Liver (tissue), 9 donors: ENCODE measurements around the gene GAD1. TPM values are rescaled to one million over a fixed set of nuclear protein-coding genes. Genes with fewer than 3 reads are reported as not detected.

Source experiments
- DNase-seq: peaks from one replicate; pipeline ENCODE4 v3.0.0-alpha.2; 2017; ENCODE audit warnings: low spot score
- H3K27ac ChIP-seq, 2 donors: one replicate each; pipeline ENCODE4 v1.7.0; 2013; ENCODE audit warnings: inconsistent platforms in 2 of 2, low read length in 2 of 2, control low read depth in 1 of 2, low read depth in 1 of 2, mild to moderate bottlenecking in 1 of 2
- H3K27me3 ChIP-seq, 4 donors: one replicate each; pipeline versions ENCODE4 v1.6.1 to v1.7.0; 2013; ENCODE audit warnings: low read length in 3 of 4, inconsistent platforms in 1 of 4, mild to moderate bottlenecking in 1 of 4, moderate library complexity in 1 of 4; ENCODE audit not compliant: control insufficient read depth in 4 of 4, insufficient read depth in 4 of 4
- H3K36me3 ChIP-seq, 4 donors: one replicate each; pipeline versions ENCODE4 v1.6.1 to v1.7.0; 2013; ENCODE audit warnings: low read length in 3 of 4, mild to moderate bottlenecking in 3 of 4, low read depth in 1 of 4, moderate library complexity in 1 of 4; ENCODE audit not compliant: control insufficient read depth in 4 of 4, insufficient read depth in 3 of 4
- H3K4me1 ChIP-seq, 4 donors: one replicate each; pipeline versions ENCODE4 v1.6.1 to v1.7.0; 2013; ENCODE audit warnings: low read length in 3 of 4, mild to moderate bottlenecking in 3 of 4, moderate library complexity in 1 of 4; ENCODE audit not compliant: control insufficient read depth in 4 of 4, insufficient read depth in 4 of 4
- H3K4me3 ChIP-seq, 3 donors: one replicate each; pipeline versions ENCODE4 v1.6.1 to v1.7.0; 2013; ENCODE audit warnings: low read length in 3 of 3, control low read depth in 1 of 3, low read depth in 1 of 3, mild to moderate bottlenecking in 1 of 3
- H3K9ac ChIP-seq, 2 donors: one replicate each; pipeline ENCODE4 v1.7.0; 2013; ENCODE audit warnings: low read length in 2 of 2, mild to moderate bottlenecking in 2 of 2, moderate library complexity in 2 of 2, control low read depth in 1 of 2, low read depth in 1 of 2
- H3K9me3 ChIP-seq, 4 donors: one replicate each; pipeline versions ENCODE4 v1.6.1 to v1.7.0; 2013; ENCODE audit warnings: low read length in 3 of 4; ENCODE audit not compliant: control insufficient read depth in 4 of 4
- EGR1 ChIP-seq, 2 donors: IDR thresholded peaks; 2 replicates each; pipeline ENCODE4 v1.6.1; 2016 to 2018; ENCODE audit warnings: antibody characterized with exemption in 2 of 2, low read depth in 2 of 2
- FOXA1 ChIP-seq: IDR thresholded peaks from 2 replicates; pipeline ENCODE4 v1.6.1; 2016; ENCODE audit warnings: antibody characterized with exemption
- FOXA2 ChIP-seq: IDR thresholded peaks from 2 replicates; pipeline ENCODE4 v1.6.1; 2016; ENCODE audit warnings: antibody characterized with exemption
- GABPA ChIP-seq, 2 donors: IDR thresholded peaks in 1 of 2; conservative IDR thresholded peaks in 1 of 2; 2 replicates each; pipeline ENCODE4 v1.6.1; 2016; ENCODE audit warnings: antibody characterized with exemption in 2 of 2, mild to moderate bottlenecking in 1 of 2, moderate library complexity in 1 of 2
- HNF4A ChIP-seq, 2 donors: conservative IDR thresholded peaks; 2 replicates each; pipeline ENCODE4 v1.6.1; 2016; ENCODE audit warnings: antibody characterized with exemption in 2 of 2, mild to moderate bottlenecking in 2 of 2
- HNF4G ChIP-seq: IDR thresholded peaks from 2 replicates; pipeline ENCODE4 v1.6.1; 2016; ENCODE audit warnings: antibody characterized with exemption
- JUND ChIP-seq, 2 donors: IDR thresholded peaks; 2 replicates each; pipeline ENCODE4 v1.6.1; 2016; ENCODE audit warnings: antibody characterized with exemption in 2 of 2
- NR2F2 ChIP-seq: IDR thresholded peaks from 2 replicates; pipeline ENCODE4 v1.6.1; 2016; ENCODE audit warnings: antibody characterized with exemption
- RAD21 ChIP-seq, 2 donors: IDR thresholded peaks; 2 replicates each; pipeline ENCODE4 v1.6.1; 2016; ENCODE audit warnings: antibody characterized with exemption in 2 of 2, mild to moderate bottlenecking in 2 of 2
- RXRA ChIP-seq, 2 donors: IDR thresholded peaks; 2 replicates each; pipeline ENCODE4 v1.6.1; 2017 to 2018; ENCODE audit warnings: antibody characterized with exemption in 2 of 2, mild to moderate bottlenecking in 1 of 2
- SP1 ChIP-seq: IDR thresholded peaks from 2 replicates; pipeline ENCODE4 v1.6.1; 2018; ENCODE audit warnings: antibody characterized with exemption, mild to moderate bottlenecking
- TAF1 ChIP-seq: conservative IDR thresholded peaks from 2 replicates; pipeline ENCODE4 v1.6.1; 2016; ENCODE audit warnings: antibody characterized with exemption, mild to moderate bottlenecking
- YY1 ChIP-seq: IDR thresholded peaks from 2 replicates; pipeline ENCODE4 v1.6.1; 2016; ENCODE audit warnings: antibody characterized with exemption, mild to moderate bottlenecking
- WGBS: extraction: QIAGEN DNeasy Blood & Tissue Kit; methylation state at CpG from one replicate; pipeline ENCODE4 v1.1.7; 2013; 5-methylcytosine and 5-hydroxymethylcytosine counted together
- polyA plus RNA-seq, 2 donors: library from polyadenylated mRNA; stranded (reverse) in 1 of 2; unstranded in 1 of 2; fragments of 200-250 nt in 1 of 2; fragments of >200 nt in 1 of 2; fragmentation: Nextera tagmentation in 1 of 2; extraction: Ambion mirVana in 1 of 2; gene quantifications; one replicate each; pipeline versions ENCODE4 v1.2.1 to v1.2.3, GENCODE V29; 2013 to 2015
- total RNA-seq, 2 donors: library from RNA; depleted of rRNA; stranded (reverse); fragments of >200 nt; gene quantifications; one replicate each; pipeline ENCODE4 v1.2.3, GENCODE V29; 2014
- TF ChIP-seq, protein P1 (sequence below): IDR thresholded peaks from 2 replicates; pipeline ENCODE4 v1.6.1; 2016; ENCODE audit warnings: antibody characterized with exemption, mild to moderate bottlenecking
- TF ChIP-seq, protein P2 (sequence below): IDR thresholded peaks from 2 replicates; pipeline ENCODE4 v1.6.1; 2016; ENCODE audit warnings: antibody characterized with exemption
- TF ChIP-seq, protein P3 (sequence below): IDR thresholded peaks from 2 replicates; pipeline ENCODE4 v1.6.1; 2016; ENCODE audit warnings: antibody characterized with exemption
- TF ChIP-seq, protein P4 (sequence below): IDR thresholded peaks from 2 replicates; pipeline ENCODE4 v1.6.1; 2016; ENCODE audit warnings: antibody characterized with exemption
- TF ChIP-seq, protein P5 (sequence below): fragments of 150-350 bp; IDR thresholded peaks from 2 replicates; pipeline ENCODE4 v1.5.1; 2017; ENCODE audit warnings: improper control_type of control experiment, low read depth, low read length; ENCODE audit not compliant: missing input control
- donor health status: healthy.
- donor health status: healthy.
- donor health status: healthy.
- donor health status: healthy.
- donor health status: healthy.

GAD1 gene
- total and polyA plus RNA-seq, 4 donors: 0.08 to 0.19 TPM; not detected in 2

DNA sequence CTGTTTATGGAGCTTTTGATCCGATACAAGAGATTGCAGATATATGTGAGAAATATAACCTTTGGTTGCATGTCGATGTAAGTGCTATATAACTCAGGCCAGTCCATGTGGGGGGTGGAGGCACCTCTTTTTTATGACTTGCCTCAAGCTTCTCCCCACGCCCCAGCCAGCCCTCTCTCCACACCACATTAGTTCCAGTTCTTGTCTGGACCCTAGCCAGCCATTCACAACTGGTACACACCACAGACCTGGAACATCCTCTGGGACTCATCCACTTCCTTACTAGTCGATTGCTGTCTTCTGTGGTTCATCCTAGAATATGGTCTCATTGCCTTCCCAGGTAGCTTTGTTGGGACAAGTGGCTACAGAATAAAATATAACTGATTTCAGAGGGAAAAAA is 31.0 kb downstream of the GAD1 start:
- WGBS: 79% methylated on average over 4 of the region's 4 CpGs
- Histone ChIP-seq H3K4me3 (no peak overlapping the region), H3K27me3 (no peaks in the 10 kb centered on the region), H3K27ac (no peak overlapping the region), H3K36me3 (no peaks in the 10 kb centered on the region), H3K9me3 (no peaks in the 10 kb centered on the region), H3K9ac (no peak overlapping the region), H3K4me1 (no peaks in the 10 kb centered on the region)
- TF ChIP-seq FOXA2 (no peak), SP1 (no peak), TAF1 (no peak), GABPA (IDR thresholded peaks at IDR 0.05 in 1 of 2, conservative IDR thresholded peaks at IDR 0.05 in 1 of 2) (no peak), RAD21 (IDR thresholded peaks at IDR 0.05) (no peak), YY1 (no peak)
- TF ChIP-seq, protein P1, sequence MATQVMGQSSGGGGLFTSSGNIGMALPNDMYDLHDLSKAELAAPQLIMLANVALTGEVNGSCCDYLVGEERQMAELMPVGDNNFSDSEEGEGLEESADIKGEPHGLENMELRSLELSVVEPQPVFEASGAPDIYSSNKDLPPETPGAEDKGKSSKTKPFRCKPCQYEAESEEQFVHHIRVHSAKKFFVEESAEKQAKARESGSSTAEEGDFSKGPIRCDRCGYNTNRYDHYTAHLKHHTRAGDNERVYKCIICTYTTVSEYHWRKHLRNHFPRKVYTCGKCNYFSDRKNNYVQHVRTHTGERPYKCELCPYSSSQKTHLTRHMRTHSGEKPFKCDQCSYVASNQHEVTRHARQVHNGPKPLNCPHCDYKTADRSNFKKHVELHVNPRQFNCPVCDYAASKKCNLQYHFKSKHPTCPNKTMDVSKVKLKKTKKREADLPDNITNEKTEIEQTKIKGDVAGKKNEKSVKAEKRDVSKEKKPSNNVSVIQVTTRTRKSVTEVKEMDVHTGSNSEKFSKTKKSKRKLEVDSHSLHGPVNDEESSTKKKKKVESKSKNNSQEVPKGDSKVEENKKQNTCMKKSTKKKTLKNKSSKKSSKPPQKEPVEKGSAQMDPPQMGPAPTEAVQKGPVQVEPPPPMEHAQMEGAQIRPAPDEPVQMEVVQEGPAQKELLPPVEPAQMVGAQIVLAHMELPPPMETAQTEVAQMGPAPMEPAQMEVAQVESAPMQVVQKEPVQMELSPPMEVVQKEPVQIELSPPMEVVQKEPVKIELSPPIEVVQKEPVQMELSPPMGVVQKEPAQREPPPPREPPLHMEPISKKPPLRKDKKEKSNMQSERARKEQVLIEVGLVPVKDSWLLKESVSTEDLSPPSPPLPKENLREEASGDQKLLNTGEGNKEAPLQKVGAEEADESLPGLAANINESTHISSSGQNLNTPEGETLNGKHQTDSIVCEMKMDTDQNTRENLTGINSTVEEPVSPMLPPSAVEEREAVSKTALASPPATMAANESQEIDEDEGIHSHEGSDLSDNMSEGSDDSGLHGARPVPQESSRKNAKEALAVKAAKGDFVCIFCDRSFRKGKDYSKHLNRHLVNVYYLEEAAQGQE: no peak
- TF ChIP-seq, protein P2, sequence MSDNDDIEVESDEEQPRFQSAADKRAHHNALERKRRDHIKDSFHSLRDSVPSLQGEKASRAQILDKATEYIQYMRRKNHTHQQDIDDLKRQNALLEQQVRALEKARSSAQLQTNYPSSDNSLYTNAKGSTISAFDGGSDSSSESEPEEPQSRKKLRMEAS: no peak
- TF ChIP-seq, protein P3, sequence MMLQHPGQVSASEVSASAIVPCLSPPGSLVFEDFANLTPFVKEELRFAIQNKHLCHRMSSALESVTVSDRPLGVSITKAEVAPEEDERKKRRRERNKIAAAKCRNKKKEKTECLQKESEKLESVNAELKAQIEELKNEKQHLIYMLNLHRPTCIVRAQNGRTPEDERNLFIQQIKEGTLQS: no peak
- TF ChIP-seq, protein P4, sequence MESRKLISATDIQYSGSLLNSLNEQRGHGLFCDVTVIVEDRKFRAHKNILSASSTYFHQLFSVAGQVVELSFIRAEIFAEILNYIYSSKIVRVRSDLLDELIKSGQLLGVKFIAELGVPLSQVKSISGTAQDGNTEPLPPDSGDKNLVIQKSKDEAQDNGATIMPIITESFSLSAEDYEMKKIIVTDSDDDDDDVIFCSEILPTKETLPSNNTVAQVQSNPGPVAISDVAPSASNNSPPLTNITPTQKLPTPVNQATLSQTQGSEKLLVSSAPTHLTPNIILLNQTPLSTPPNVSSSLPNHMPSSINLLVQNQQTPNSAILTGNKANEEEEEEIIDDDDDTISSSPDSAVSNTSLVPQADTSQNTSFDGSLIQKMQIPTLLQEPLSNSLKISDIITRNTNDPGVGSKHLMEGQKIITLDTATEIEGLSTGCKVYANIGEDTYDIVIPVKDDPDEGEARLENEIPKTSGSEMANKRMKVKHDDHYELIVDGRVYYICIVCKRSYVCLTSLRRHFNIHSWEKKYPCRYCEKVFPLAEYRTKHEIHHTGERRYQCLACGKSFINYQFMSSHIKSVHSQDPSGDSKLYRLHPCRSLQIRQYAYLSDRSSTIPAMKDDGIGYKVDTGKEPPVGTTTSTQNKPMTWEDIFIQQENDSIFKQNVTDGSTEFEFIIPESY: no peak
- no peak for DNase-seq

DNA sequence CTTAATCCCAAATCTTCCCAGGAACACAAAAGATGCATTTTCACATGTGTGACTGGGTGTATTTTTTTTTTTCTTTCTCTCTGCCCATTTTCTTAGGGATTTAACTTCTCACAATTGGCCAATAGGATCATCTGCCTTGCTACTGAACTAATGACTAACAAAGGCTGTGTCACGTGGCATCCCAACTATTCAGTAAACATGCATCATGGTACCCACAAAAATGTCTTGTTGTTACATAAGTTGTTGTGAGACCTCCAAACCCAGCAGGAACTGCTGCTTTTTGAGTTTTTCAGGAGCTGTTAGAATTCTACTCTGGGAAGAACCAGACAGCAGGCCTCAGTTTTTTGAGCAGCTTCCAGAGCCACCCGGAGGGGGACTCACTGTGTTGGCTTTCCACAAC is 31.9 kb downstream of the GAD1 start:
- Histone ChIP-seq H3K4me3 (no peak overlapping the region), H3K9ac (no peak overlapping the region), H3K9me3 (no peaks in the 10 kb centered on the region), H3K4me1 (no peaks in the 10 kb centered on the region), H3K27ac (no peak overlapping the region), H3K36me3 (no peaks in the 10 kb centered on the region), H3K27me3 (no peaks in the 10 kb centered on the region)
- TF ChIP-seq, protein P4: no peak
- TF ChIP-seq FOXA1 (no peak), TAF1 (no peak), NR2F2 (no peak), HNF4G (no peak), EGR1 (IDR thresholded peaks at IDR 0.05; ENCODE audit: low read depth in 2 of 2) (no peak), RXRA (IDR thresholded peaks at IDR 0.05) (no peak), GABPA (IDR thresholded peaks at IDR 0.05 in 1 of 2, conservative IDR thresholded peaks at IDR 0.05 in 1 of 2) (no peak), RAD21 (IDR thresholded peaks at IDR 0.05) (no peak), JUND (IDR thresholded peaks at IDR 0.05) (no peak), YY1 (no peak), FOXA2 (no peak), HNF4A (conservative IDR thresholded peaks at IDR 0.05) (no peak)
- TF ChIP-seq, protein P1: no peak
- TF ChIP-seq, protein P3: no peak
- TF ChIP-seq, protein P5, sequence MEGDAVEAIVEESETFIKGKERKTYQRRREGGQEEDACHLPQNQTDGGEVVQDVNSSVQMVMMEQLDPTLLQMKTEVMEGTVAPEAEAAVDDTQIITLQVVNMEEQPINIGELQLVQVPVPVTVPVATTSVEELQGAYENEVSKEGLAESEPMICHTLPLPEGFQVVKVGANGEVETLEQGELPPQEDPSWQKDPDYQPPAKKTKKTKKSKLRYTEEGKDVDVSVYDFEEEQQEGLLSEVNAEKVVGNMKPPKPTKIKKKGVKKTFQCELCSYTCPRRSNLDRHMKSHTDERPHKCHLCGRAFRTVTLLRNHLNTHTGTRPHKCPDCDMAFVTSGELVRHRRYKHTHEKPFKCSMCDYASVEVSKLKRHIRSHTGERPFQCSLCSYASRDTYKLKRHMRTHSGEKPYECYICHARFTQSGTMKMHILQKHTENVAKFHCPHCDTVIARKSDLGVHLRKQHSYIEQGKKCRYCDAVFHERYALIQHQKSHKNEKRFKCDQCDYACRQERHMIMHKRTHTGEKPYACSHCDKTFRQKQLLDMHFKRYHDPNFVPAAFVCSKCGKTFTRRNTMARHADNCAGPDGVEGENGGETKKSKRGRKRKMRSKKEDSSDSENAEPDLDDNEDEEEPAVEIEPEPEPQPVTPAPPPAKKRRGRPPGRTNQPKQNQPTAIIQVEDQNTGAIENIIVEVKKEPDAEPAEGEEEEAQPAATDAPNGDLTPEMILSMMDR: no peak
- WGBS: 92% methylated on average over 2 of the region's 2 CpGs
- no peak for DNase-seq
